ENCODE measurements around the gene SCARF1.

SCARF1 gene

GRCh38 chr17:1683459-1683858 is 37.9 kb upstream of the SCARF1 start (continued):
- no peak for TF ChIP-seq ZNF518A (tag by site-specific recombination; conservative IDR thresholded peaks at IDR 0.05; ENCODE audit: low read depth)

GRCh38 chr17:1676401-1676800 is 30.9 kb upstream of the SCARF1 start:
- Histone ChIP-seq H3K36me3 (ENCODE audit: control insufficient read depth in 2 of 2, insufficient read depth in 1 of 2, low read length in 2 of 2) (peaks cover 97 to 98% of the 10 kb centered on the region in 2 experiments), H3K9me3 (ENCODE audit: control insufficient read depth, insufficient read depth, low read depth, low read length) (no peaks in the 10 kb centered on the region), H3K4me1 (ENCODE audit: control insufficient read depth, insufficient read depth, low read length) (no peaks in the 10 kb centered on the region), H3K27ac (ENCODE audit: extremely low read depth, low read depth, low read length) (no peak overlapping the region), H3K4me3 (ENCODE audit: low read depth, low read length) (no peak overlapping the region)
- CTCF ChIA-PET: no interaction called here
- POLR2A ChIA-PET: interaction anchor here (1.2 kb wide), 1 partner anchor 8 kb away, joined by 4 read pairs; no protein-coding TSS in a partner anchor
- TF ChIP-seq PRDM6 (tag by site-specific recombination; IDR thresholded peaks at IDR 0.05) (no peak), IKZF3 (tag by site-specific recombination; IDR thresholded peaks at IDR 0.05) (no peak), AEBP2 (tag by site-specific recombination; IDR thresholded peaks at IDR 0.05; ENCODE audit: borderline replicate concordance) (no peak), ZNF280D (tag by site-specific recombination; IDR thresholded peaks at IDR 0.05) (no peak), ZEB2 (tag by site-specific recombination; IDR thresholded peaks at IDR 0.05) (no peak), ZNF704 (tag by site-specific recombination; IDR thresholded peaks at IDR 0.05) (no peak), ZBTB10 (tag by site-specific recombination; IDR thresholded peaks at IDR 0.05) (no peak), ZNF549 (tag by site-specific recombination; IDR thresholded peaks at IDR 0.05) (no peak), ZNF621 (tag by site-specific recombination; IDR thresholded peaks at IDR 0.05) (no peak), ZNF596 (tag by site-specific recombination; IDR thresholded peaks at IDR 0.05) (no peak), ZNF350 (tag by site-specific recombination; IDR thresholded peaks at IDR 0.05) (no peak), TCF7L2 (IDR thresholded peaks at IDR 0.05; ENCODE audit: borderline replicate concordance, low read depth, low read length) (no peak), ZBTB26 (tag by site-specific recombination; optimal IDR thresholded peaks at IDR 0.05) (no peak), ZNF626 (tag by site-specific recombination; IDR thresholded peaks at IDR 0.05) (no peak), PRDM4 (tag by site-specific recombination; IDR thresholded peaks at IDR 0.05) (no peak)
